ENCODE data around the gene ITGA11.

GRCh38 chr15:68379759-68380290 lies 52.1 kb downstream of the ITGA11 start:
- no peak for TF ChIP-seq CTCF (conservative IDR thresholded peaks at IDR 0.05; ENCODE audit: low read depth in 2 of 2)
- no peak for TF ChIP-seq ZNF114 (CRISPR knock-in tag; IDR thresholded peaks at IDR 0.05)
- no peak for TF ChIP-seq CREB1 (CRISPR knock-in tag; IDR thresholded peaks at IDR 0.05; ENCODE audit: low read depth)
- TF ChIP-seq POLR2AphosphoS5 (IDR thresholded peaks at IDR 0.05; ENCODE audit: low read depth), result no peak
- TF ChIP-seq JUNB (IDR thresholded peaks at IDR 0.05; ENCODE audit: unreplicated experiment), result no peak
- no peak for TF ChIP-seq REST (IDR thresholded peaks at IDR 0.05; ENCODE audit: unreplicated experiment)

All from GM23338 (cell line).